ENCODE measurements around the gene PSMD3. TPM values are rescaled to one million over a fixed set of nuclear protein-coding genes. Genes with fewer than 3 reads are reported as not detected.
A peak's percentile ranks its signal among the peaks of the same experiment; 100 is the strongest.

PSMD3 gene
- polyA plus RNA-seq, 2 of the 4 experiments (the other 2 are of a cell fraction): 87.7 to 193 TPM

GRCh38 chr17:39980351-39981206 lies at the start of gene PSMD3 (continued):
- peak; percentile 33; the same call in 1 of the 2 replicates for TF ChIP-seq REST (IDR thresholded peaks at IDR 0.05)
- peak; percentile 100 for TF ChIP-seq HMGXB4 (CRISPR knock-in tag; IDR thresholded peaks at IDR 0.05; ENCODE audit: borderline replicate concordance)
- TF ChIP-seq PBX3 (IDR thresholded peaks at IDR 0.05): peak; percentile 68
- 0 out of 2 replicates have a peak, but pooled peaks have one; percentile 59 for TF ChIP-seq CBX8 (IDR thresholded peaks at IDR 0.05)
- TF ChIP-seq POLR2A (IDR thresholded peaks at IDR 0.05; ENCODE audit: low read length): peak; percentile 87
- peak; percentile 84; the same call in 1 of the 2 replicates for TF ChIP-seq MYC (IDR thresholded peaks at IDR 0.05; ENCODE audit: borderline replicate concordance, low read length)

DNA sequence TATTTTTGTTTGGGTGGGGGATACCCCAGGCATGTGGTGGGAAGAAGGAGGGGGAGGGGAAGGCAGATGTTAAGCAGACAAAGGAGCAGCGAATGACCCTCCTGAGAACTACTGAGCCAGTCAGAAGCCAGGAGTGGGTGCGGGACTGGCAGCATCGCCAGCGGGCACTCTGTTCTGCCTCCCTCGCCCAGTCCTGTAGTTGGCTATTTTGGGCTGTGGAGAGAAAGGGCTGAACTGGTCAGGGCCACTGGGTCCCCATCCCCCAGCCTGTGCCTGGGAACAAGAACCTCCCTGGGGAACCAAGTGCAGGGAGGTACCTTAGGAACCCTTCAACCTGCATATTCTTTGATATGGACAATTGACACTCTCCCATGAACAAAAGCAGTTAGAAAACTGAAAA lies 46.7 kb upstream of the PSMD3 start:
- ChIA-PET CTCF (interaction anchor here (1.5 kb wide), 1 partner anchor 38 kb away, joined by 3 read pairs; no protein-coding TSS in a partner anchor), POLR2A (no interaction called here)
- Histone ChIP-seq H3K4me1 (peaks cover 16% of the 10 kb centered on the region), H3K9me3 (no peaks in the 10 kb centered on the region), H3K4me2 (no peak overlapping the region), H3K4me3 (no peak overlapping the region), H3K27ac (no peak overlapping the region)
- TF ChIP-seq KDM1A (IDR thresholded peaks at IDR 0.05; ENCODE audit: low read depth) (no peak), ZSCAN20 (CRISPR knock-in tag; IDR thresholded peaks at IDR 0.05) (no peak), EHF (CRISPR knock-in tag; IDR thresholded peaks at IDR 0.05) (no peak), REST (IDR thresholded peaks at IDR 0.05) (no peak), TFCP2L1 (CRISPR knock-in tag; IDR thresholded peaks at IDR 0.05) (no peak), RFX5 (IDR thresholded peaks at IDR 0.05) (no peak), MYC (IDR thresholded peaks at IDR 0.05; ENCODE audit: borderline replicate concordance, low read length) (no peak), NFE2L2 (conservative IDR thresholded peaks at IDR 0.05; ENCODE audit: low read length) (no peak), ZNF302 (CRISPR knock-in tag; IDR thresholded peaks at IDR 0.05) (no peak), CHD4 (IDR thresholded peaks at IDR 0.05; ENCODE audit: borderline replicate concordance) (no peak), POLR2AphosphoS2 (conservative IDR thresholded peaks at IDR 0.05; ENCODE audit: low read length) (no peak), EHMT2 (IDR thresholded peaks at IDR 0.05; ENCODE audit: low read depth) (no peak), ZC3H11A (IDR thresholded peaks at IDR 0.05) (no peak), GATA3 (IDR thresholded peaks at IDR 0.05; ENCODE audit: borderline replicate concordance) (no peak), JUNB (IDR thresholded peaks at IDR 0.05) (no peak), FOSL2 (IDR thresholded peaks at IDR 0.05) (no peak), FOSL2 (CRISPR knock-in tag; IDR thresholded peaks at IDR 0.05) (no peak), CEBPB (IDR thresholded peaks at IDR 0.05) (no peak), BHLHE40 (IDR thresholded peaks at IDR 0.05; ENCODE audit: low read depth, low read length) (no peak)
- TF ChIP-seq, protein P1, sequence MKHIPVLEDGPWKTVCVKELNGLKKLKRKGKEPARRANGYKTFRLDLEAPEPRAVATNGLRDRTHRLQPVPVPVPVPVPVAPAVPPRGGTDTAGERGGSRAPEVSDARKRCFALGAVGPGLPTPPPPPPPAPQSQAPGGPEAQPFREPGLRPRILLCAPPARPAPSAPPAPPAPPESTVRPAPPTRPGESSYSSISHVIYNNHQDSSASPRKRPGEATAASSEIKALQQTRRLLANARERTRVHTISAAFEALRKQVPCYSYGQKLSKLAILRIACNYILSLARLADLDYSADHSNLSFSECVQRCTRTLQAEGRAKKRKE (CRISPR knock-in tag; IDR thresholded peaks at IDR 0.05; ENCODE audit: low read depth): no peak
- TF ChIP-seq, protein P2, sequence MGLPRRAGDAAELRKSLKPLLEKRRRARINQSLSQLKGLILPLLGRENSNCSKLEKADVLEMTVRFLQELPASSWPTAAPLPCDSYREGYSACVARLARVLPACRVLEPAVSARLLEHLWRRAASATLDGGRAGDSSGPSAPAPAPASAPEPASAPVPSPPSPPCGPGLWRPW (IDR thresholded peaks at IDR 0.05): no peak
- DNase-seq (ENCODE audit: low read depth in 1 of 2, low spot score in 1 of 2) (no peak), ATAC-seq (no peak), FAIRE-seq (no peak)
- WGBS (ENCODE audit: missing lambda C conversion rate): 90% methylated on average over 5 of the region's 5 CpGs
